Measurements from ENCODE around the gene UBE2D2. TPM values are rescaled to one million over a fixed set of nuclear protein-coding genes. Genes with fewer than 3 reads are reported as not detected.

The UBE2D2 gene
- total and polyA plus RNA-seq, 2 of the 13 experiments (the other 11 are each of a cell fraction or from before 2014, with no cell fraction given): 79.1 to 109 TPM

DNA sequence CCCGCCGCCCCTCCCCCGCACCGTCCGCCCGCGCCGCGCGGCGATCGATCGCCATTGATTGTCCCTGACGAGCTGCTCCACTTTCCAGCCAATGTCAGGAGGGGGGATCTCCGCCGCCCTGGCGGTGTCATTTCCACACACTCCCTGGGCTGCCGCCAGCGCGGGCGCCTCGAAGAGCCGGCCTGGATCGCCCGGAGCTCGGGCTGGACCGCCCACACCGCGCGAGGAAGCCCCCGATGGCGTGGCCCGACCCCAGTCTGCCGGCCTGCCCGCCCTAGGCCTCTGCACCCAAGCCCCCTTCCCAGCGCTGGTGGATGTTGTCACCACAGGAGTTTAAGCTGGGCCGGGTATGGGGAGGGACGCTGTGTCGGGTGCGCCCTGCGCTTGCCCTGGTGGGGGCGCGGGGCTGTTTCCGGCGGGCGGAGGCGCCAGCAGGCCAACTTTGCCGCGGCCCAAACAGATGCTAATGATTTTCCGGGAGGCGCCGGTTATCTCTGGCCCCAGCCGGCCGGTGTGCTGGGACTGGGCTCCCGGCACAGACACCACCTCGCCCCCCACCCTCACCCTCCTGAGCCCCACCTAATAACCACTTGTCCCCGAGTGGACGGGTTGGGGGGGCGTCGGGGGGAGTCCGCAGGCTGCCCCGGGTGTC, 76.4 kb downstream of the UBE2D2 start (continued):
- TF ChIP-seq, protein P1, sequence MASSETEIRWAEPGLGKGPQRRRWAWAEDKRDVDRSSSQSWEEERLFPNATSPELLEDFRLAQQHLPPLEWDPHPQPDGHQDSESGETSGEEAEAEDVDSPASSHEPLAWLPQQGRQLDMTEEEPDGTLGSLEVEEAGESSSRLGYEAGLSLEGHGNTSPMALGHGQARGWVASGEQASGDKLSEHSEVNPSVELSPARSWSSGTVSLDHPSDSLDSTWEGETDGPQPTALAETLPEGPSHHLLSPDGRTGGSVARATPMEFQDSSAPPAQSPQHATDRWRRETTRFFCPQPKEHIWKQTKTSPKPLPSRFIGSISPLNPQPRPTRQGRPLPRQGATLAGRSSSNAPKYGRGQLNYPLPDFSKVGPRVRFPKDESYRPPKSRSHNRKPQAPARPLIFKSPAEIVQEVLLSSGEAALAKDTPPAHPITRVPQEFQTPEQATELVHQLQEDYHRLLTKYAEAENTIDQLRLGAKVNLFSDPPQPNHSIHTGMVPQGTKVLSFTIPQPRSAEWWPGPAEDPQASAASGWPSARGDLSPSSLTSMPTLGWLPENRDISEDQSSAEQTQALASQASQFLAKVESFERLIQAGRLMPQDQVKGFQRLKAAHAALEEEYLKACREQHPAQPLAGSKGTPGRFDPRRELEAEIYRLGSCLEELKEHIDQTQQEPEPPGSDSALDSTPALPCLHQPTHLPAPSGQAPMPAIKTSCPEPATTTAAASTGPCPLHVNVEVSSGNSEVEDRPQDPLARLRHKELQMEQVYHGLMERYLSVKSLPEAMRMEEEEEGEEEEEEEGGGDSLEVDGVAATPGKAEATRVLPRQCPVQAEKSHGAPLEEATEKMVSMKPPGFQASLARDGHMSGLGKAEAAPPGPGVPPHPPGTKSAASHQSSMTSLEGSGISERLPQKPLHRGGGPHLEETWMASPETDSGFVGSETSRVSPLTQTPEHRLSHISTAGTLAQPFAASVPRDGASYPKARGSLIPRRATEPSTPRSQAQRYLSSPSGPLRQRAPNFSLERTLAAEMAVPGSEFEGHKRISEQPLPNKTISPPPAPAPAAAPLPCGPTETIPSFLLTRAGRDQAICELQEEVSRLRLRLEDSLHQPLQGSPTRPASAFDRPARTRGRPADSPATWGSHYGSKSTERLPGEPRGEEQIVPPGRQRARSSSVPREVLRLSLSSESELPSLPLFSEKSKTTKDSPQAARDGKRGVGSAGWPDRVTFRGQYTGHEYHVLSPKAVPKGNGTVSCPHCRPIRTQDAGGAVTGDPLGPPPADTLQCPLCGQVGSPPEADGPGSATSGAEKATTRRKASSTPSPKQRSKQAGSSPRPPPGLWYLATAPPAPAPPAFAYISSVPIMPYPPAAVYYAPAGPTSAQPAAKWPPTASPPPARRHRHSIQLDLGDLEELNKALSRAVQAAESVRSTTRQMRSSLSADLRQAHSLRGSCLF (CRISPR knock-in tag; IDR thresholded peaks at IDR 0.05; ENCODE audit: borderline replicate concordance): no peak
- TF ChIP-seq ZNF205 (CRISPR knock-in tag; IDR thresholded peaks at IDR 0.05): peak; percentile 63; the same call in 1 of the 2 replicates
- TF ChIP-seq ZNF510 (CRISPR knock-in tag; IDR thresholded peaks at IDR 0.05; ENCODE audit: low read depth): no peak; the same call in 1 of the 2 replicates
- TF ChIP-seq ZNF547 (CRISPR knock-in tag; IDR thresholded peaks at IDR 0.05): no peak; the same call in 1 of the 2 replicates
- no peak for TF ChIP-seq HES4 (CRISPR knock-in tag; IDR thresholded peaks at IDR 0.05; ENCODE audit: borderline replicate concordance)
- TF ChIP-seq TSC22D2 (CRISPR knock-in tag; IDR thresholded peaks at IDR 0.05; ENCODE audit: borderline replicate concordance): peak; percentile 59; the same call in 1 of the 2 replicates
- TF ChIP-seq ZSCAN25 (CRISPR knock-in tag; IDR thresholded peaks at IDR 0.05): peak; percentile 97
- no peak for TF ChIP-seq RORA (CRISPR knock-in tag; IDR thresholded peaks at IDR 0.05)
- TF ChIP-seq, protein P2, sequence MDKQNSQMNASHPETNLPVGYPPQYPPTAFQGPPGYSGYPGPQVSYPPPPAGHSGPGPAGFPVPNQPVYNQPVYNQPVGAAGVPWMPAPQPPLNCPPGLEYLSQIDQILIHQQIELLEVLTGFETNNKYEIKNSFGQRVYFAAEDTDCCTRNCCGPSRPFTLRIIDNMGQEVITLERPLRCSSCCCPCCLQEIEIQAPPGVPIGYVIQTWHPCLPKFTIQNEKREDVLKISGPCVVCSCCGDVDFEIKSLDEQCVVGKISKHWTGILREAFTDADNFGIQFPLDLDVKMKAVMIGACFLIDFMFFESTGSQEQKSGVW (CRISPR knock-in tag; IDR thresholded peaks at IDR 0.05; ENCODE audit: borderline replicate concordance): no peak
- TF ChIP-seq ZNF891 (CRISPR knock-in tag; IDR thresholded peaks at IDR 0.05): peak; percentile 82
- peak; percentile 72; the same call in 1 of the 2 replicates for TF ChIP-seq ZNF451 (CRISPR knock-in tag; IDR thresholded peaks at IDR 0.05)
- TF ChIP-seq ZNF12 (CRISPR knock-in tag; IDR thresholded peaks at IDR 0.05): no peak
- TF ChIP-seq RFX5 (IDR thresholded peaks at IDR 0.05; ENCODE audit: low read depth, low read length): no peak; the same call in 1 of the 2 replicates
- TF ChIP-seq, protein P3, sequence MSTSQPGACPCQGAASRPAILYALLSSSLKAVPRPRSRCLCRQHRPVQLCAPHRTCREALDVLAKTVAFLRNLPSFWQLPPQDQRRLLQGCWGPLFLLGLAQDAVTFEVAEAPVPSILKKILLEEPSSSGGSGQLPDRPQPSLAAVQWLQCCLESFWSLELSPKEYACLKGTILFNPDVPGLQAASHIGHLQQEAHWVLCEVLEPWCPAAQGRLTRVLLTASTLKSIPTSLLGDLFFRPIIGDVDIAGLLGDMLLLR (CRISPR knock-in tag; IDR thresholded peaks at IDR 0.05): no peak
- TF ChIP-seq MED1 (CRISPR knock-in tag; IDR thresholded peaks at IDR 0.05): peak; percentile 77
- TF ChIP-seq, protein P4, sequence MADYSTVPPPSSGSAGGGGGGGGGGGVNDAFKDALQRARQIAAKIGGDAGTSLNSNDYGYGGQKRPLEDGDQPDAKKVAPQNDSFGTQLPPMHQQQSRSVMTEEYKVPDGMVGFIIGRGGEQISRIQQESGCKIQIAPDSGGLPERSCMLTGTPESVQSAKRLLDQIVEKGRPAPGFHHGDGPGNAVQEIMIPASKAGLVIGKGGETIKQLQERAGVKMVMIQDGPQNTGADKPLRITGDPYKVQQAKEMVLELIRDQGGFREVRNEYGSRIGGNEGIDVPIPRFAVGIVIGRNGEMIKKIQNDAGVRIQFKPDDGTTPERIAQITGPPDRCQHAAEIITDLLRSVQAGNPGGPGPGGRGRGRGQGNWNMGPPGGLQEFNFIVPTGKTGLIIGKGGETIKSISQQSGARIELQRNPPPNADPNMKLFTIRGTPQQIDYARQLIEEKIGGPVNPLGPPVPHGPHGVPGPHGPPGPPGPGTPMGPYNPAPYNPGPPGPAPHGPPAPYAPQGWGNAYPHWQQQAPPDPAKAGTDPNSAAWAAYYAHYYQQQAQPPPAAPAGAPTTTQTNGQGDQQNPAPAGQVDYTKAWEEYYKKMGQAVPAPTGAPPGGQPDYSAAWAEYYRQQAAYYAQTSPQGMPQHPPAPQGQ (CRISPR knock-in tag; IDR thresholded peaks at IDR 0.05; ENCODE audit: borderline replicate concordance): no peak
- TF ChIP-seq TMF1 (CRISPR knock-in tag; IDR thresholded peaks at IDR 0.05; ENCODE audit: low read depth): peak; percentile 87; the same call in 1 of the 2 replicates
- TF ChIP-seq ELF1 (CRISPR knock-in tag; IDR thresholded peaks at IDR 0.05): no peak
- peak; percentile 78 for TF ChIP-seq ZNF121 (CRISPR knock-in tag; IDR thresholded peaks at IDR 0.05)
- TF ChIP-seq ZNF543 (CRISPR knock-in tag; IDR thresholded peaks at IDR 0.05): peak; percentile 86
- TF ChIP-seq, protein P5, sequence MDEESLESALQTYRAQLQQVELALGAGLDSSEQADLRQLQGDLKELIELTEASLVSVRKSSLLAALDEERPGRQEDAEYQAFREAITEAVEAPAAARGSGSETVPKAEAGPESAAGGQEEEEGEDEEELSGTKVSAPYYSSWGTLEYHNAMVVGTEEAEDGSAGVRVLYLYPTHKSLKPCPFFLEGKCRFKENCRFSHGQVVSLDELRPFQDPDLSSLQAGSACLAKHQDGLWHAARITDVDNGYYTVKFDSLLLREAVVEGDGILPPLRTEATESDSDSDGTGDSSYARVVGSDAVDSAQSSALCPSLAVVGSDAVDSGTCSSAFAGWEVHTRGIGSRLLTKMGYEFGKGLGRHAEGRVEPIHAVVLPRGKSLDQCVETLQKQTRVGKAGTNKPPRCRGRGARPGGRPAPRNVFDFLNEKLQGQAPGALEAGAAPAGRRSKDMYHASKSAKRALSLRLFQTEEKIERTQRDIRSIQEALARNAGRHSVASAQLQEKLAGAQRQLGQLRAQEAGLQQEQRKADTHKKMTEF (CRISPR knock-in tag; IDR thresholded peaks at IDR 0.05): peak; percentile 93
